AG09309 (cell line): Measurements from ENCODE around the gene SMOC2.

Experiments used
- DNase-seq: peaks from one replicate; pipeline ENCODE4 v3.0.0-alpha.2; 2010; ENCODE audit warnings: low read depth
- H3K4me3 ChIP-seq: 2 replicates; pipeline ENCODE4 v1.5.1; 2011; ENCODE audit warnings: mild to moderate bottlenecking, low read depth, low read length, moderate library complexity; ENCODE audit not compliant: control insufficient read depth
- TF ChIP-seq, protein P1 (sequence below): IDR thresholded peaks from 2 replicates; pipeline ENCODE4 v1.5.1; 2011; ENCODE audit warnings: mild to moderate bottlenecking, low read depth, low read length, inconsistent platforms; ENCODE audit not compliant: insufficient read depth, control insufficient read depth; ENCODE audit errors: missing control alignments

SMOC2 gene

GRCh38 chr6:168660400-168660945, 219.5 kb downstream of the SMOC2 start:
- TF ChIP-seq, protein P1, sequence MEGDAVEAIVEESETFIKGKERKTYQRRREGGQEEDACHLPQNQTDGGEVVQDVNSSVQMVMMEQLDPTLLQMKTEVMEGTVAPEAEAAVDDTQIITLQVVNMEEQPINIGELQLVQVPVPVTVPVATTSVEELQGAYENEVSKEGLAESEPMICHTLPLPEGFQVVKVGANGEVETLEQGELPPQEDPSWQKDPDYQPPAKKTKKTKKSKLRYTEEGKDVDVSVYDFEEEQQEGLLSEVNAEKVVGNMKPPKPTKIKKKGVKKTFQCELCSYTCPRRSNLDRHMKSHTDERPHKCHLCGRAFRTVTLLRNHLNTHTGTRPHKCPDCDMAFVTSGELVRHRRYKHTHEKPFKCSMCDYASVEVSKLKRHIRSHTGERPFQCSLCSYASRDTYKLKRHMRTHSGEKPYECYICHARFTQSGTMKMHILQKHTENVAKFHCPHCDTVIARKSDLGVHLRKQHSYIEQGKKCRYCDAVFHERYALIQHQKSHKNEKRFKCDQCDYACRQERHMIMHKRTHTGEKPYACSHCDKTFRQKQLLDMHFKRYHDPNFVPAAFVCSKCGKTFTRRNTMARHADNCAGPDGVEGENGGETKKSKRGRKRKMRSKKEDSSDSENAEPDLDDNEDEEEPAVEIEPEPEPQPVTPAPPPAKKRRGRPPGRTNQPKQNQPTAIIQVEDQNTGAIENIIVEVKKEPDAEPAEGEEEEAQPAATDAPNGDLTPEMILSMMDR: no peak

GRCh38 chr6:168662301-168662936, 221.4 kb downstream of the SMOC2 start:
- no peak for DNase-seq
- H3K4me3 ChIP-seq: no peak overlapping the region
- TF ChIP-seq, protein P1: no peak

More at GRCh38 chr6:168660400-168660945, 219.5 kb downstream of the SMOC2 start:
- no peak overlapping the region for H3K4me3 ChIP-seq
- DNase-seq: no peak

DNA sequence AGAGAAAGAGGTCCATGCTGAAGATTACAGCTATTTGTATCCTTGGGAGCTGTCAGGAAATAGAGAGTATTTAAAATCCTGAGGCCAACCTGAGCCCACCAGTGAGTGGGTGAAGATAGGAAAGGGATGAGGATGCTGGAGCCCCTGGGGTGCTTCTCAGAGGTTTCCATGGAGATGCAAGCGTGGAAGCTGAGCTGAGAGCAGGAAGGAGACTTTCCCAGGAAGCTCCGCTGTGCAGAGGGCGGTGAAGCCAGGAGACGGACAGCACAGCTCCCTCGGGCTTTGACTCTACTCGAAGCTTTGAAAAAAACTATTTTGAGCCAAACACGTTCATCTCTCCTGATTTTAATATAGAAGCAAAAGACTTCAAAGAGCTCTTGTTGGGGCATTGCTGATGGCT, 222.1 kb downstream of the SMOC2 start:
- TF ChIP-seq, protein P1: no peak
- no peak for DNase-seq
- no peak overlapping the region for H3K4me3 ChIP-seq

GRCh38 chr6:168664956-168665355, 224.0 kb downstream of the SMOC2 start:
- no peak overlapping the region for H3K4me3 ChIP-seq
- TF ChIP-seq, protein P1: no peak
- no peak for DNase-seq

- no peak overlapping the region for H3K4me3 ChIP-seq
- TF ChIP-seq, protein P1: no peak
- no peak for DNase-seq
These were observed 225.2 kb downstream of the SMOC2 start for GRCh38 chr6:168666170-168666569.

GRCh38 chr6:168666699-168667427, 225.9 kb downstream of the SMOC2 start:
- no peak for DNase-seq
- TF ChIP-seq, protein P1: no peak

More at GRCh38 chr6:168666699-168667427, 225.9 kb downstream of the SMOC2 start:
- H3K4me3 ChIP-seq: no peak overlapping the region
